H9 (cell line): ENCODE data around the gene SHISAL2B. TPM values are rescaled to one million over a fixed set of nuclear protein-coding genes. Genes with fewer than 3 reads are reported as not detected.

Experiments used
- DNase-seq: peaks from one replicate; pipeline ENCODE4 v3.0.0-alpha.2; 2017
- H2AFZ ChIP-seq: one replicate; pipeline ENCODE4 v1.6.1; 2013; ENCODE audit warnings: mild to moderate bottlenecking, low read length, control low read depth, moderate library complexity
- H2AK5ac ChIP-seq: 2 replicates; pipeline ENCODE4 v1.6.1; 2013; ENCODE audit warnings: low read length, control low read depth, mixed read lengths; ENCODE audit not compliant: insufficient read length
- H2BK120ac ChIP-seq: one replicate; pipeline ENCODE4 v1.6.1; 2013; ENCODE audit warnings: low read depth, mild to moderate bottlenecking, low read length, control low read depth, inconsistent platforms; ENCODE audit not compliant: poor library complexity, severe bottlenecking
- H2BK12ac ChIP-seq: 2 replicates; pipeline ENCODE4 v1.6.1; 2013; ENCODE audit warnings: low read length, control low read depth, mixed read lengths, low read depth; ENCODE audit not compliant: insufficient read length
- H2BK15ac ChIP-seq: 2 replicates; pipeline ENCODE4 v1.6.1; 2013; ENCODE audit warnings: low read depth, low read length, control low read depth
- H2BK20ac ChIP-seq: one replicate; pipeline ENCODE4 v1.6.1; 2013; ENCODE audit warnings: low read depth, mild to moderate bottlenecking, low read length, control low read depth, inconsistent platforms; ENCODE audit not compliant: poor library complexity, severe bottlenecking
- H2BK5ac ChIP-seq: 2 replicates; pipeline ENCODE4 v1.6.1; 2013; ENCODE audit warnings: low read length, control low read depth, mixed read lengths; ENCODE audit not compliant: insufficient read length
- H3K14ac ChIP-seq: 2 replicates; pipeline ENCODE4 v1.6.1; 2013; ENCODE audit warnings: low read length, control low read depth; ENCODE audit not compliant: insufficient read depth
- H3K18ac ChIP-seq: 2 replicates; pipeline ENCODE4 v1.6.1; 2013; ENCODE audit warnings: low read depth, mild to moderate bottlenecking, mixed read lengths, low read length, control low read depth; ENCODE audit not compliant: insufficient read length
- H3K23ac ChIP-seq: 2 replicates; pipeline ENCODE4 v1.6.1; 2013; ENCODE audit warnings: low read length, control low read depth, mixed read lengths, low read depth; ENCODE audit not compliant: insufficient read length
- H3K23me2 ChIP-seq: 2 replicates; pipeline ENCODE4 v1.6.1; 2013; ENCODE audit warnings: low read depth, mild to moderate bottlenecking, mixed read lengths, low read length, control low read depth; ENCODE audit not compliant: insufficient read length, poor library complexity, severe bottlenecking
- H3K27ac ChIP-seq: 2 replicates; pipeline ENCODE4 v1.5.1; 2013; ENCODE audit warnings: low read length, control low read depth, mixed read lengths, low read depth; ENCODE audit not compliant: insufficient read length
- H3K27me3 ChIP-seq: 2 replicates; pipeline ENCODE4 v1.6.1; 2013; ENCODE audit warnings: low read length, control low read depth, inconsistent platforms; ENCODE audit not compliant: insufficient read depth
- H3K4ac ChIP-seq: 2 replicates; pipeline ENCODE4 v1.6.1; 2013; ENCODE audit warnings: low read depth, mild to moderate bottlenecking, control low read depth, inconsistent platforms, low read length, moderate library complexity
- H3K4me1 ChIP-seq: 2 replicates; pipeline ENCODE4 v1.6.1; 2013; ENCODE audit warnings: low read length, control low read depth, inconsistent platforms; ENCODE audit not compliant: insufficient read depth
- H3K4me2 ChIP-seq: 2 replicates; pipeline ENCODE4 v1.6.1; 2013; ENCODE audit warnings: low read length, control low read depth, mixed read lengths; ENCODE audit not compliant: insufficient read length, insufficient read depth
- H3K56ac ChIP-seq: 2 replicates; pipeline ENCODE4 v1.6.1; 2013; ENCODE audit warnings: low read depth, mild to moderate bottlenecking, mixed read lengths, low read length, control low read depth; ENCODE audit not compliant: insufficient read length
- H3K79me1 ChIP-seq: 2 replicates; pipeline ENCODE4 v1.6.1; 2013; ENCODE audit warnings: low read depth, mild to moderate bottlenecking, moderate library complexity, low read length, control low read depth, inconsistent platforms; ENCODE audit not compliant: insufficient read depth, poor library complexity, severe bottlenecking
- H3K79me2 ChIP-seq: 2 replicates; pipeline ENCODE4 v1.6.1; 2013; ENCODE audit warnings: low read length, control low read depth, inconsistent platforms; ENCODE audit not compliant: insufficient read depth
- H3K9ac ChIP-seq: 2 replicates; pipeline ENCODE4 v1.6.1; 2013; ENCODE audit warnings: low read length, control low read depth, mixed read lengths; ENCODE audit not compliant: insufficient read length; ENCODE audit errors: extremely low read depth
- H3K9me3 ChIP-seq: one replicate; pipeline ENCODE4 v1.6.1; 2013; ENCODE audit warnings: low read depth, low read length, inconsistent platforms; ENCODE audit not compliant: control insufficient read depth
- H3T11ph ChIP-seq: one replicate; pipeline ENCODE4 v1.6.1; 2013; ENCODE audit warnings: mild to moderate bottlenecking, low read length, control low read depth, inconsistent platforms
- H4K20me1 ChIP-seq: one replicate; pipeline ENCODE4 v1.6.1; 2013; ENCODE audit not compliant: control insufficient read depth, insufficient read length, insufficient read depth
- H4K5ac ChIP-seq: 2 replicates; pipeline ENCODE4 v1.6.1; 2013; ENCODE audit warnings: low read depth, mild to moderate bottlenecking, mixed read lengths, low read length, control low read depth; ENCODE audit not compliant: insufficient read length
- H4K8ac ChIP-seq: replicated peaks from 2 replicates; pipeline ENCODE4 v1.6.1; 2013; ENCODE audit warnings: low read length, control low read depth, mixed read lengths, low read depth; ENCODE audit not compliant: insufficient read length
- H4K91ac ChIP-seq: 2 replicates; pipeline ENCODE4 v1.6.1; 2013; ENCODE audit warnings: low read depth, mild to moderate bottlenecking, moderate library complexity, mixed read lengths, low read length, control low read depth; ENCODE audit not compliant: insufficient read length
- H3K27ac Mint-ChIP-seq, 3 experiments: 2 replicates in 2 of 3; 3 replicates in 1 of 3; pipeline ENCODE4 v1.8.0; 2020 to 2021; ENCODE audit warnings: mixed read lengths in 3 of 3, mild to moderate bottlenecking in 1 of 3, moderate library complexity in 1 of 3
- H3K27me3 Mint-ChIP-seq: 2 replicates; pipeline ENCODE4 v1.8.0; 2021; ENCODE audit warnings: low read depth, mild to moderate bottlenecking, moderate library complexity, mixed read lengths
- H3K36me3 Mint-ChIP-seq, 3 experiments: 2 replicates in 2 of 3; 3 replicates in 1 of 3; pipeline ENCODE4 v1.8.0; 2020 to 2021; ENCODE audit warnings: low read depth in 3 of 3, mixed read lengths in 3 of 3; ENCODE audit not compliant: insufficient read depth in 1 of 3
- H3K4me1 Mint-ChIP-seq, 2 experiments: 2 replicates each; pipeline ENCODE4 v1.8.0; 2020; ENCODE audit warnings: mixed read lengths in 2 of 2
- H3K4me3 Mint-ChIP-seq, 2 experiments: 2 replicates in 1 of 2; 3 replicates in 1 of 2; pipeline ENCODE4 v1.8.0; 2020 to 2021; ENCODE audit warnings: mild to moderate bottlenecking in 2 of 2, mixed read lengths in 2 of 2, moderate library complexity in 1 of 2
- H3K9me3 Mint-ChIP-seq, 2 experiments: 2 replicates in 1 of 2; 3 replicates in 1 of 2; pipeline ENCODE4 v1.8.0; 2020; ENCODE audit warnings: mild to moderate bottlenecking in 2 of 2, mixed read lengths in 2 of 2, moderate library complexity in 1 of 2
- CTCF ChIP-seq: fragments of 200-600 bp; sonication (generic); conservative IDR thresholded peaks from 3 replicates; pipeline ENCODE4 v1.8.0; 2021; ENCODE audit warnings: antibody characterized with exemption, mild to moderate bottlenecking
- WGBS: extraction: QIAGEN DNeasy Blood & Tissue Kit; methylation state at CpG from one replicate; pipeline ENCODE4 v1.1.7; 2013; ENCODE audit warnings: missing lambda C conversion rate, low lambda C conversion rate, mixed read lengths; ENCODE audit not compliant: insufficient read length; ENCODE audit errors: extremely low coverage; 5-methylcytosine and 5-hydroxymethylcytosine counted together
- total RNA-seq: library from RNA; stranded (reverse); gene quantifications from 2 replicates; pipeline ENCODE4 v1.2.1, GENCODE V29; 2021

SHISAL2B gene
- total RNA-seq, 1 experiment from 2014 or later, result 5.0 TPM

GRCh38 chr5:64671678-64672077, 18.6 kb upstream of the SHISAL2B start:
- H3K4me1 Mint-ChIP-seq, result peaks cover 6 to 7% of the 10 kb centered on the region in 2 experiments
- no peak overlapping the region for H3K56ac ChIP-seq
- no peaks in the 10 kb centered on the region for H3K9me3 Mint-ChIP-seq
- no CpG with 5 or more reads among the region's 3 CpGs for WGBS
- H3K23me2 ChIP-seq, result no peaks in the 10 kb centered on the region
- no peak overlapping the region for H2AK5ac ChIP-seq
- no peak overlapping the region for H2BK20ac ChIP-seq
- no peak for TF ChIP-seq CTCF
- H3K79me2 ChIP-seq, result no peaks in the 10 kb centered on the region
- H3K14ac ChIP-seq, result no peak overlapping the region
- H2BK15ac ChIP-seq, result no peak overlapping the region
- no peak overlapping the region for H3K9ac ChIP-seq
- H4K5ac ChIP-seq, result no peak overlapping the region
- no peaks in the 10 kb centered on the region for H3K27me3 ChIP-seq
- no peak overlapping the region for H2BK5ac ChIP-seq
- H3K4ac ChIP-seq, result no peak overlapping the region
- no peak overlapping the region for H3K27ac Mint-ChIP-seq
- H3K36me3 Mint-ChIP-seq, result no peaks in the 10 kb centered on the region
- no peak overlapping the region for H2AFZ ChIP-seq
- DNase-seq, result no peak
- H3K4me1 ChIP-seq, result no peaks in the 10 kb centered on the region
- no peaks in the 10 kb centered on the region for H4K20me1 ChIP-seq
- no peak overlapping the region for H4K8ac ChIP-seq
- no peak overlapping the region for H4K91ac ChIP-seq
- no peak overlapping the region for H3K18ac ChIP-seq
- H3K27me3 Mint-ChIP-seq, result no peaks in the 10 kb centered on the region
- H3K27ac ChIP-seq, result no peak overlapping the region
- H2BK12ac ChIP-seq, result no peak overlapping the region
- no peak overlapping the region for H3K4me3 Mint-ChIP-seq
- no peaks in the 10 kb centered on the region for H3K79me1 ChIP-seq
- no peak overlapping the region for H3K23ac ChIP-seq
- H2BK120ac ChIP-seq, result no peak overlapping the region
- H3K9me3 ChIP-seq, result no peaks in the 10 kb centered on the region
- no peak overlapping the region for H3T11ph ChIP-seq
- H3K4me2 ChIP-seq, result no peak overlapping the region
